Mucosa of rectum (tissue), 2 donors: ENCODE data around the gene BEAN1.
"Not testable (repeated sequence)": the region's sequence is repeated elsewhere in the genome, so short reads cannot be mapped to it uniquely, and the experiment has no call there.

Experiments
- H3K27ac ChIP-seq, 2 donors: one replicate each; pipeline ENCODE4 v1.7.0; 2013; ENCODE audit warnings: inconsistent platforms in 2 of 2, low read depth in 2 of 2, low read length in 2 of 2
- H3K27me3 ChIP-seq, 2 donors: one replicate each; pipeline ENCODE4 v1.7.0; 2013; ENCODE audit warnings: low read length in 2 of 2; ENCODE audit not compliant: control insufficient read depth in 2 of 2, insufficient read depth in 2 of 2
- H3K36me3 ChIP-seq, 2 donors: one replicate each; pipeline ENCODE4 v1.7.0; 2013; ENCODE audit warnings: low read length in 2 of 2; ENCODE audit not compliant: control insufficient read depth in 2 of 2, insufficient read depth in 2 of 2
- H3K4me1 ChIP-seq, 2 donors: one replicate each; pipeline ENCODE4 v1.7.0; 2013; ENCODE audit warnings: low read length in 2 of 2, mild to moderate bottlenecking in 1 of 2; ENCODE audit not compliant: control insufficient read depth in 2 of 2, insufficient read depth in 2 of 2
- H3K4me3 ChIP-seq, 2 donors: one replicate each; pipeline ENCODE4 v1.7.0; 2013; ENCODE audit warnings: low read length in 2 of 2
- H3K9ac ChIP-seq, 2 donors: one replicate each; pipeline ENCODE4 v1.7.0; 2013; ENCODE audit warnings: low read length in 2 of 2, low read depth in 1 of 2, mild to moderate bottlenecking in 1 of 2
- H3K9me3 ChIP-seq, 2 donors: one replicate each; pipeline ENCODE4 v1.7.0; 2013; ENCODE audit warnings: low read length in 2 of 2; ENCODE audit not compliant: control insufficient read depth in 2 of 2
- donor health status: healthy.
- donor health status: Normal muscosa, but diverticular disease.

Gene BEAN1

DNA sequence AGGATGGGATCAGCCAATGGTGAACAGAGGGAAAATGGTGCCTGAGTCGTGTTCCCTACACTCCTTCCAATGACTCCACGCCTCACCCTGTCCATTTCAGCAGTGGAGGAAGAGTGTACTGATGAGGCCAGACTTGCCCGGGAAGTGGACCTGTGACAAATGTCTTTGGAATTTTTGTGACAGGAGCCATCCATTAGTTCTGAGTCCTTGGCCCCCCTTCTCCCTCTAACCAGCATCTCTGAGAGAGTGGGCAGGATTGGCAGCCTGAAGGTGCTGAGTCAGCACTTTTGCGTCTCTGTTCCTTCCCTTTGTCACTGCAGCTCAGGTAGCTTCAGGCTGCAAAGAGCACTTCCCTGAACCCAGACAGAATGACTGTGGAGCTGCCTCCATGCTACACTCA, 30.8 kb downstream of the BEAN1 start:
- H3K27me3 ChIP-seq: peaks cover 7 to 9% of the 10 kb centered on the region in 2 donors
- no peak overlapping the region for H3K4me3 ChIP-seq
- H3K36me3 ChIP-seq: no peaks in the 10 kb centered on the region

DNA sequence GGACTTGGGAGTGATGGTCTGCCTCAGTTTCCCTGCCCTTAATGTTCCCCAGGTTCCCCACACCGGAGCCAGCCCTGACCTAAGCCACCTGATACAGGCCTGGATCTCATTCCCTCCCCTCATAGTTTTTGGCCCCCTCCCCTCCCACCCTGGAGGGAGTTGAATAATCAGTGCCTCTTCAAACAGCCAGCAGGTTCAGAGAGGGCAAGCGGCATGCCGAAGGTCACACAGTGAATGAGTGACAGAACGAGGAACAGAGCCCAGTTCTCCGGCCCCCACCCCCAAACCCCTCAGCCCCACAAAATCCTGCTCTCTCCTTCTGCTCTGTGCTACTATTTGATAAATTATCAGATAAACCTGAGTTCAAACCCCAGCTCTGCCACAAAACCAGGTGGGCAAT, 31.2 kb downstream of the BEAN1 start:
- peaks cover 7 to 9% of the 10 kb centered on the region in 2 donors for H3K27me3 ChIP-seq
- H3K4me3 ChIP-seq: no peak overlapping the region
- H3K9ac ChIP-seq: no peak overlapping the region
- H3K27ac ChIP-seq: no peak overlapping the region
- H3K9me3 ChIP-seq: no peaks in the 10 kb centered on the region
- no peaks in the 10 kb centered on the region for H3K36me3 ChIP-seq
- no peaks in the 10 kb centered on the region for H3K4me1 ChIP-seq

More for the DNA sequence above, 30.8 kb downstream of the BEAN1 start:
- Histone ChIP-seq H3K9ac (no peak overlapping the region), H3K4me1 (no peaks in the 10 kb centered on the region), H3K27ac (no peak overlapping the region), H3K9me3 (no peaks in the 10 kb centered on the region)

DNA sequence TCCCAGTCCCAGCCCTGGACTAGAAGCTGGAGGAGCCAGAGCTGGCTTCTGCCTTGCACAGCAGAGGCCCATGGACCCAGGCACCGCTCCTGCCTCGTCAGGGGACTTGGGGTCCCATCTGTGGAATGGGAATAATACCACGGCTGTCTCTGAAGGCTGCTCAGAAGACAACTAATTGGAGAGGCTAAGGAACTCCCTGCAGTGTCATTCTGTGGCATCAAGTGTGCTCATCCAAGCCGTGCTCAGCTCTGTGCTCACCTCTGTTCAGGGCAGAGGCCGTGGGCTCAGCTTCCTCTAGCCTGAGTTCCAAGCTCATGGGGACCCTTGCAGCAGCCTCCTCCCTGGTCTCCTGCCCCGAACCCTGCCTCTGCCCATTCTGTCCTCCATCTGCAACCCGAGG, 31.8 kb downstream of the BEAN1 start:
- Histone ChIP-seq H3K9me3 (no peaks in the 10 kb centered on the region), H3K27ac (no peak overlapping the region), H3K4me1 (no peaks in the 10 kb centered on the region), H3K36me3 (no peaks in the 10 kb centered on the region), H3K27me3 (peaks cover 7 to 9% of the 10 kb centered on the region in 2 donors), H3K4me3 (no peak overlapping the region), H3K9ac (no peak overlapping the region)

DNA sequence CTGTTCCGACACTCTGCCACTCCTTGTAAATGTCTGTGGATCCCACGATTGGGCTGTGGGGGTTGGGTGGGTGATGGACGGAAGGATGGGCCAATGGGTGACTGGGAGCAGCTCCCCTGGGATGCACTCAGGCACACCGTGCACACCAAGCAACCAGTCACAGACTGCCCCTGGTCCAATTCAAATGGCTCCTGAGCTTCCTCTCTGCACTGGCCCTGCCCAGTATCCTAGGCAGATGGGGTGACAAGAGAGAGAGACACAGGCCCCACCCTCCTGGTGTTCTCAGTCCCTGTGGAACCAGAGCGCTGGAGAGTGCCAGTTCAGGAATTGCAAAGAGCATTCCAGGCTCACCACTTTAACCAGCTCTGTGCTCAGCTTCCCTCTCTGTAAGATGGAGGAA, 32.8 kb downstream of the BEAN1 start:
- H3K36me3 ChIP-seq: no peaks in the 10 kb centered on the region

DNA sequence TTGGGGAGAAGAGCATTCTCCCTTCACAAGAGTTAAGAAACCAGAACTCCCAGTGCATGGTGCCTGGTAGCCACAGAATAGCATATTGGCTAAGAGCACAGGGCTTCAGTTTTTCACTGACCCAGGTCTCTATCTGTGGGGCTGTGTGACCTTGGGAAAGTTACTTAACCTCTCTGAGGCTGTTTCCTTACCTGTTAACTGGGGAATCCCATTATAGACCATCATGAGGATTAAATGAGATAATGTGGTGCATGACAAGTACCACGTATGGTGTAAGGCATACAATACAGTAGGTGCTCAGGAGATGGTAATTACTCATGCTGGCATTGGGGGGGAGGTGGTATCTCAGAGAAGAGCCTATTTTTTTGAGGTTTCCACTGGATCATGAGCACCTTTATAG, 33.6 kb downstream of the BEAN1 start:
- no peak overlapping the region for H3K4me3 ChIP-seq
- no peaks in the 10 kb centered on the region for H3K9me3 ChIP-seq
- no peak overlapping the region for H3K27ac ChIP-seq
- H3K9ac ChIP-seq: no peak overlapping the region
- H3K4me1 ChIP-seq: no peaks in the 10 kb centered on the region
- no peaks in the 10 kb centered on the region for H3K36me3 ChIP-seq
- H3K27me3 ChIP-seq: peaks cover 7 to 9% of the 10 kb centered on the region in 2 donors

More for the DNA sequence above, 32.8 kb downstream of the BEAN1 start:
- Histone ChIP-seq H3K27me3 (peaks cover 7 to 9% of the 10 kb centered on the region in 2 donors), H3K27ac (no peak overlapping the region), H3K4me1 (no peaks in the 10 kb centered on the region), H3K9ac (no peak overlapping the region), H3K4me3 (no peak overlapping the region), H3K9me3 (no peaks in the 10 kb centered on the region)

DNA sequence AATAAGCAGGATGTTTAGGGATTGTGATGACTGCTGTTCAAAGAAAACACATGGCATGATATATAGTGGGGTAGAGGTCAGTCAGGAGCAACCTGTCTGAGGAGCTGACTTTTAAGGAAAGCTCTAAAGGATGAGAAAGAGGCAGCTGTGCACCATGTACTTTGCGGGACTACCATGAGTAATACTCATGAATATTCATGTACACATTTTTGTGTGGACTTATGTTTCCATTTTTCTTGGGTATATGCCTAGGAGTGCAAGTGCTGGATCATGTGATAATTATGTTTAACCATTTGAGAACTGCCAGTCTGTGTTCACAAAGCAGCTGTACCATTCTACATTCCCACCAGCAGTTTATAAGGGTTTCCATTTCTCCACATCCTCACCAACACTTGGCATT, 35.8 kb downstream of the BEAN1 start:
- Histone ChIP-seq H3K9me3 (no peaks in the 10 kb centered on the region), H3K27me3 (peaks cover 7 to 9% of the 10 kb centered on the region in 2 donors), H3K36me3 (no peaks in the 10 kb centered on the region), H3K9ac (no peak overlapping the region), H3K4me3 (no peak overlapping the region), H3K27ac (no peak overlapping the region), H3K4me1 (no peaks in the 10 kb centered on the region)

DNA sequence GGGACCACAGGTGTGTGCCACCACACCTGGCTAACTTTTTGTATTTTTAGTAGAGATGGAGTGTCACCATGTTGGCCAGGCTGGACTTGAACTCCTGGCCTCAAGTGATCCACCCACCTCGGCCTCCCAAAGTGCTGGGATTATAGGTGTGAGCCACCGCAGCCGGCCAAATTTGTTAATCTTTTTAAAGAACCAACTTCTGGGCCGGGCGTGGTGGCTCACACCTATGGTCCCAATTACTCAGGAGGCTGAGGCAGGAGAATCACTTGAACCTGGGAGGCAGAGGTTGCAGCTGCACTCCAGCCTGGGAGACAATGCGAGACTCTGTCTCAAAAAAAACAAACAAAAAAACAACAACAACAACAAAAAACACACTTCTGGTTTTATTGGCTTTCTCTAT, 38.9 kb downstream of the BEAN1 start:
- not testable (repeated sequence) for H3K9me3 ChIP-seq, H3K4me1 ChIP-seq, H3K36me3 ChIP-seq, H3K27me3 ChIP-seq, H3K9ac ChIP-seq, H3K4me3 ChIP-seq, H3K27ac ChIP-seq

DNA sequence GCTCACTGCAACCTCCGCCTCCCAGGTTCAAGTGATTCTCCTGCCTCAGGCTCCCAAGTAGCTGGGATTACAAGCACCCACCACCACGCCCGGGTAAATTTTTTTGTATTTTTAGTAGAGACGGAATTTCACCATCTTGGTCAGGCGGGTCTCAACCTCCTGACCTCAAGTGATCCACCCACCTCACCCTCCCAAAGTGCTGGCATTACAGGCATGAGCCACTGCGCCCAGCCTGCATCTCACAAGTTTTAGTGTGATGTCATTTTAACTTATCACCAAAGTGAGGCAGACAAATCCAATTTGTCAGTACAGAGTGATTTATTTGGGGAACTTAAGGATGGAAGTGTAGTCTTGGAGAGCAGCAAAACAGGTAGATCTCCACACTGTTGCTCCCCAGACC, 39.5 kb downstream of the BEAN1 start:
- H3K4me1 ChIP-seq, H3K27ac ChIP-seq, H3K9ac ChIP-seq, H3K4me3 ChIP-seq, H3K27me3 ChIP-seq, H3K9me3 ChIP-seq, H3K36me3 ChIP-seq: not testable (repeated sequence)

DNA sequence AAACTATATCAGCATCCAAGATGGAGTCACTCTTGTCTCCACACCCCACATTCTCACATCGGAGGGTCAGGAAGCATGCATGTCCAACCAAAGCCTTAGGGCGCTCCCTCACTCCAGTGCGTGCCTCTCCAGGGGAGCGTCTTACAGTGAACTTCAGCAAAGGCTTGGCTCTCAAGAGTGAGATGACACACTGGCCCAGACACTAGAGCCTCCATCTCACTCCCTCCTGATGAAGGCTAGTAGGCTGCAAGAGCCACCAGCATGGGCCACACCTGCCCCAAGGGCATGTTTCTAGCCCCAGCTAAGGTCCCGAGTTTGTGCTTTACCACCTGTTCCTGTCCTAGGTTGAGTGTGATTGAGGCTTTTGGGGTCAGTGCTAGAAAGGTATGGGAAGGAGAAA, 40.5 kb downstream of the BEAN1 start:
- H3K9me3 ChIP-seq: no peaks in the 10 kb centered on the region
- no peak overlapping the region for H3K4me3 ChIP-seq
- no peaks in the 10 kb centered on the region for H3K4me1 ChIP-seq
- no peaks in the 10 kb centered on the region for H3K36me3 ChIP-seq
- H3K9ac ChIP-seq: no peak overlapping the region
- H3K27ac ChIP-seq: no peak overlapping the region
- H3K27me3 ChIP-seq: peaks cover 0 to 4% of the 10 kb centered on the region in 2 donors

DNA sequence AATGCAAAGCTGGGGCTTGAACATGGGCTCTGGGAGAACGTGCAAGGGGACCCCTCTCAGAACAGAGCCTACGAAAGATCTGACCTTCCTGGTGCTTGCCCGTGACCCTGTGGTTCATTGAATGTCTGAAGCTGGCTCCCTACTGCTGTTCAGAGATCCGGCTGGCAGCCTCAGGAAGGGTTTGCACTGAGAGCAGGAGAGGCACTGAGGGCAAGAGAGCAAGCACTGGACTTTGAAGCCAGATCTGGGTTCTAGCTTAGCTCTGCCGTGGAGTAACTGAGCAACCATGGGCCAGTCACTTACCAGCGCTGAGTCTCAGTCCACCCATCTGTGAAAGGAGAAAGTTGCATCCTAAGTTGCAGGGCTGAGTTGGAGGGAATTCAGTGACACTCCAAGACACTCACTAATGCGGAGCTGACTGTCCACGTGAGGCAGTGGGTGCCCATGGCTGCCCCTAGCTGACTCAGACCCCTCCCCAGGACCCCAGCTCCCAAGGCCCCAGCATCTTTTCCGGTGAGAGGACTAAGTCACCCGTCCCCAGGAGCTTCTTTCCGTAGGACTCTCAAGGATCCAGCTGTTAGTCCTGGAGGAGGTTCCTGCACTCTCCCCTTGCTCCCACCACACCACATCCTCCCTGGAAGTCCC, 41.3 kb downstream of the BEAN1 start:
- H3K9me3 ChIP-seq: no peaks in the 10 kb centered on the region

More for the DNA sequence above, 41.3 kb downstream of the BEAN1 start:
- Histone ChIP-seq H3K27ac (no peak overlapping the region), H3K36me3 (no peaks in the 10 kb centered on the region), H3K4me1 (no peaks in the 10 kb centered on the region), H3K27me3 (peaks cover 0 to 4% of the 10 kb centered on the region in 2 donors), H3K9ac (no peak overlapping the region), H3K4me3 (no peak overlapping the region)
